GM23338 (cell line): ENCODE data around the gene TXNDC16. TPM values are rescaled to one million over a fixed set of nuclear protein-coding genes. Genes with fewer than 3 reads are reported as not detected.

ENCODE experiments used
- ATAC-seq: fragments of 200-7000 bp; cut with Tn5 transposase; 3 replicates; pipeline ENCODE4 v1.9.1; 2020
- DNase-seq: peaks from one replicate; pipeline ENCODE4 v3.0.0-alpha.2; 2015; ENCODE audit warnings: low spot score
- H2AFZ ChIP-seq: fragments of 200-600 bp; sonication (generic); 2 replicates; pipeline ENCODE4 v1.8.0; 2016; ENCODE audit warnings: antibody characterized with exemption, mild to moderate bottlenecking, moderate library complexity
- H3F3A ChIP-seq: fragments of 200-600 bp; sonication (generic); replicated peaks from 2 replicates; pipeline ENCODE4 v1.8.0; 2017; ENCODE audit warnings: antibody characterized with exemption, mixed run types, low read depth
- H3K27ac ChIP-seq: fragments of 200-600 bp; sonication (generic); 2 replicates; pipeline ENCODE4 v1.6.1; 2016; ENCODE audit warnings: low read depth
- H3K27me3 ChIP-seq: fragments of 200-600 bp; sonication (generic); 2 replicates; pipeline ENCODE4 v1.8.0; 2016; ENCODE audit warnings: mild to moderate bottlenecking, mixed run types, moderate library complexity; ENCODE audit not compliant: insufficient read depth
- H3K36me3 ChIP-seq: fragments of 200-600 bp; sonication (generic); 2 replicates; pipeline ENCODE4 v1.8.0; 2016; ENCODE audit warnings: mild to moderate bottlenecking; ENCODE audit not compliant: insufficient read depth
- H3K4me1 ChIP-seq: fragments of 200-600 bp; sonication (generic); 2 replicates; pipeline ENCODE4 v1.8.0; 2016; ENCODE audit warnings: mild to moderate bottlenecking, moderate library complexity; ENCODE audit not compliant: insufficient read depth
- H3K4me2 ChIP-seq: fragments of 200-600 bp; sonication (generic); 2 replicates; pipeline ENCODE4 v1.7.1; 2017; ENCODE audit warnings: mixed run types
- H3K4me3 ChIP-seq: fragments of 200-600 bp; sonication (generic); 2 replicates; pipeline ENCODE4 v1.6.1; 2016; ENCODE audit warnings: mixed run types
- H3K79me2 ChIP-seq: fragments of 200-600 bp; sonication (generic); replicated peaks from 2 replicates; pipeline ENCODE4 v1.8.0; 2017; ENCODE audit warnings: mild to moderate bottlenecking; ENCODE audit not compliant: insufficient read depth
- H3K9me2 ChIP-seq: fragments of 200-600 bp; sonication (generic); 2 replicates; pipeline ENCODE4 v1.8.0; 2017; ENCODE audit not compliant: insufficient read depth
- H4K20me1 ChIP-seq: fragments of 200-600 bp; sonication (generic); replicated peaks from 2 replicates; pipeline ENCODE4 v1.8.0; 2017; ENCODE audit warnings: mild to moderate bottlenecking; ENCODE audit not compliant: insufficient read depth
- H3K27ac Mint-ChIP-seq: 2 replicates; pipeline ENCODE4 v1.8.0; 2020; ENCODE audit warnings: inconsistent platforms, mild to moderate bottlenecking, moderate library complexity, mixed read lengths
- H3K27me3 Mint-ChIP-seq: 3 replicates; pipeline ENCODE4 v1.8.0; 2022; ENCODE audit warnings: low read depth, mild to moderate bottlenecking, moderate library complexity, mixed read lengths, inconsistent platforms; ENCODE audit not compliant: insufficient read depth, poor library complexity
- H3K36me3 Mint-ChIP-seq: 3 replicates; pipeline ENCODE4 v1.8.0; 2021; ENCODE audit warnings: low read depth, mild to moderate bottlenecking, inconsistent platforms, moderate library complexity, mixed read lengths
- H3K4me1 Mint-ChIP-seq: 3 replicates; pipeline ENCODE4 v1.8.0; 2020; ENCODE audit warnings: mild to moderate bottlenecking, inconsistent platforms, mixed read lengths
- H3K4me3 Mint-ChIP-seq: 3 replicates; pipeline ENCODE4 v1.8.0; 2021; ENCODE audit warnings: moderate library complexity, mild to moderate bottlenecking, inconsistent platforms, mixed read lengths
- H3K9me3 Mint-ChIP-seq: 3 replicates; pipeline ENCODE4 v1.8.0; 2020; ENCODE audit warnings: moderate library complexity, mild to moderate bottlenecking, inconsistent platforms, mixed read lengths
- ETS1 ChIP-seq: IDR thresholded peaks from 2 replicates; pipeline ENCODE4 v1.6.1; 2016; ENCODE audit warnings: antibody characterized with exemption
- EZH2 ChIP-seq: fragments of 200-600 bp; sonication (generic); IDR thresholded peaks from one replicate; pipeline ENCODE4 v1.8.0; 2017; ENCODE audit warnings: antibody characterized with exemption, mild to moderate bottlenecking, low read depth; ENCODE audit not compliant: unreplicated experiment
- JUNB ChIP-seq: IDR thresholded peaks from one replicate; pipeline ENCODE4 v1.6.1; 2016; ENCODE audit warnings: antibody characterized with exemption; ENCODE audit not compliant: unreplicated experiment
- POLR2AphosphoS5 ChIP-seq: IDR thresholded peaks from 2 replicates; pipeline ENCODE4 v1.6.1; 2016; ENCODE audit warnings: antibody characterized with exemption, low read depth
- REST ChIP-seq: IDR thresholded peaks from one replicate; pipeline ENCODE4 v1.6.1; 2018; ENCODE audit warnings: antibody characterized with exemption; ENCODE audit not compliant: unreplicated experiment
- STAT1 ChIP-seq: IDR thresholded peaks from one replicate; pipeline ENCODE4 v1.6.1; 2016; ENCODE audit warnings: antibody characterized with exemption; ENCODE audit not compliant: unreplicated experiment
- ZNF114 ChIP-seq: fragments of 250-450 bp; sonication (Bioruptor Pico); IDR thresholded peaks from 2 replicates; pipeline ENCODE4 v1.5.0; 2020; ENCODE audit warnings: mild to moderate bottlenecking, moderate library complexity
- ZNF331 ChIP-seq: fragments of 250-450 bp; sonication (Bioruptor Pico); IDR thresholded peaks from 2 replicates; pipeline ENCODE4 v1.5.0; 2020; ENCODE audit warnings: low read depth, mild to moderate bottlenecking, moderate library complexity
- ZNF462 ChIP-seq: fragments of 250-450 bp; sonication (Bioruptor Pico); IDR thresholded peaks from 2 replicates; pipeline ENCODE4 v1.5.0; 2020; ENCODE audit warnings: mild to moderate bottlenecking, moderate library complexity
- polyA plus RNA-seq: library from polyadenylated mRNA; unstranded; fragments of >200 nt; fragmentation: Nextera tagmentation; extraction: Ambion mirVana; gene quantifications from 2 replicates; pipeline ENCODE4 v1.2.1, GENCODE V29; 2016
- total RNA-seq: library from RNA; depleted of rRNA; stranded (reverse); fragments of >200 nt; shearing (Covaris generic); gene quantifications from 2 replicates; pipeline ENCODE4 v1.2.3, GENCODE V29; 2014

Gene TXNDC16
- total and polyA plus RNA-seq, 2 experiments from 2014 or later, result 13.6 to 14.0 TPM

- no peak for TF ChIP-seq REST
- no peak for TF ChIP-seq POLR2AphosphoS5
These were observed 38.0 kb upstream of the TXNDC16 start (continued) for GRCh38 chr14:52590318-52590717.

GRCh38 chr14:52589646-52590045 is 37.3 kb upstream of the TXNDC16 start:
- H3K4me3 Mint-ChIP-seq, result no peak overlapping the region
- Histone ChIP-seq H3K9me2 (no peaks in the 10 kb centered on the region), H2AFZ (no peak overlapping the region), H3K36me3 (no peaks in the 10 kb centered on the region), H3K4me1 (no peaks in the 10 kb centered on the region), H3F3A (no peaks in the 10 kb centered on the region), H3K4me2 (no peak overlapping the region), H3K27me3 (no peaks in the 10 kb centered on the region), H3K4me3 (no peak overlapping the region), H3K79me2 (no peaks in the 10 kb centered on the region), H3K27ac (no peak overlapping the region), H4K20me1 (no peaks in the 10 kb centered on the region)
- peaks cover 3% of the 10 kb centered on the region; the same call in 1 of the 3 replicates for H3K36me3 Mint-ChIP-seq
- peaks cover 7% of the 10 kb centered on the region for H3K9me3 Mint-ChIP-seq
- H3K27ac Mint-ChIP-seq, result no peak overlapping the region
- H3K4me1 Mint-ChIP-seq, result no peaks in the 10 kb centered on the region
- DNase-seq (no peak), ATAC-seq (no peak)
- no peaks in the 10 kb centered on the region for H3K27me3 Mint-ChIP-seq
- TF ChIP-seq STAT1 (no peak), ZNF114 (CRISPR knock-in tag) (no peak), JUNB (no peak), ETS1 (no peak), EZH2 (no peak), ZNF462 (CRISPR knock-in tag) (no peak), REST (no peak), ZNF331 (CRISPR knock-in tag) (no peak), POLR2AphosphoS5 (no peak)
